Right atrium auricular region (tissue), 2 donors: ENCODE data around the gene PSRC1. TPM values are rescaled to one million over a fixed set of nuclear protein-coding genes. Genes with fewer than 3 reads are reported as not detected.

Experiments used
- DNase-seq: peaks from one replicate; pipeline ENCODE4 v3.0.0-alpha.2; 2019; ENCODE audit warnings: low spot score
- H3K27ac ChIP-seq, 2 donors: fragments of 200-600 bp; sonication (generic); 1 replicate in 1 of 2; 2 replicates in 1 of 2; pipeline ENCODE4 v1.5.1; 2016 to 2019
- H3K27me3 ChIP-seq, 2 donors: fragments of 200-600 bp; sonication (generic); one replicate each; pipeline versions ENCODE4 v1.5.1 to v1.6.0; 2017 to 2019
- H3K36me3 ChIP-seq: fragments of 200-600 bp; sonication (generic); one replicate; pipeline ENCODE4 v1.5.1; 2016
- H3K4me1 ChIP-seq, 2 donors: fragments of 200-600 bp; sonication (generic); one replicate each; pipeline versions ENCODE4 v1.5.1 to v1.6.0; 2017 to 2019
- H3K4me3 ChIP-seq, 2 donors: fragments of 200-600 bp; sonication (generic); 1 replicate in 1 of 2; 2 replicates in 1 of 2; pipeline ENCODE4 v1.5.1; 2017 to 2019; ENCODE audit warnings: mild to moderate bottlenecking in 1 of 2, moderate library complexity in 1 of 2
- H3K9me3 ChIP-seq, 2 donors: fragments of 200-600 bp; sonication (generic); one replicate each; pipeline ENCODE4 v1.5.1; 2019
- CTCF ChIP-seq, 2 donors: fragments of 200-600 bp; sonication (generic); IDR thresholded peaks; one replicate each; pipeline ENCODE4 v1.5.1; 2019; ENCODE audit warnings: antibody characterized with exemption in 2 of 2
- total RNA-seq, 2 donors: library from RNA; depleted of rRNA; stranded (reverse); fragments of >200 nt; gene quantifications; one replicate each; pipeline ENCODE4 v1.1.0, GENCODE V29; 2016

Gene PSRC1
- total RNA-seq, 2 donors from 2014 or later: 2.2 to 2.4 TPM

GRCh38 chr1:109316506-109316905 is 33.6 kb upstream of the PSRC1 start:
- Histone ChIP-seq H3K4me1 (peaks cover 0 to 8% of the 10 kb centered on the region in 2 donors), H3K9me3 (no peaks in the 10 kb centered on the region), H3K27me3 (no peaks in the 10 kb centered on the region), H3K4me3 (no peak overlapping the region), H3K36me3 (peaks cover 94% of the 10 kb centered on the region), H3K27ac (no peak overlapping the region)
- DNase-seq: no peak
- no peak for TF ChIP-seq CTCF (IDR thresholded peaks at IDR 0.05)

- TF ChIP-seq CTCF (IDR thresholded peaks at IDR 0.05): no peak
- Histone ChIP-seq H3K27me3 (no peaks in the 10 kb centered on the region), H3K9me3 (no peaks in the 10 kb centered on the region), H3K4me3 (no peak overlapping the region), H3K4me1 (peaks cover 0 to 8% of the 10 kb centered on the region in 2 donors), H3K27ac (no peak overlapping the region), H3K36me3 (peaks cover 87% of the 10 kb centered on the region)
- DNase-seq: no peak
Observed at GRCh38 chr1:109315288-109315687, 32.3 kb upstream of the PSRC1 start.

- Histone ChIP-seq H3K4me1 (peaks cover 0 to 8% of the 10 kb centered on the region in 2 donors), H3K36me3 (peaks cover 84% of the 10 kb centered on the region), H3K4me3 (no peak overlapping the region), H3K27ac (no peak overlapping the region), H3K27me3 (no peaks in the 10 kb centered on the region), H3K9me3 (no peaks in the 10 kb centered on the region)
- TF ChIP-seq CTCF (IDR thresholded peaks at IDR 0.05): no peak
- no peak for DNase-seq
Observed at GRCh38 chr1:109314795-109315194, 31.9 kb upstream of the PSRC1 start.

- peaks cover 73% of the 10 kb centered on the region for H3K36me3 ChIP-seq
- DNase-seq: no peak
- no peaks in the 10 kb centered on the region for H3K27me3 ChIP-seq
- TF ChIP-seq CTCF (IDR thresholded peaks at IDR 0.05): no peak
- H3K4me3 ChIP-seq: no peak overlapping the region
- H3K4me1 ChIP-seq: peaks cover 0 to 14% of the 10 kb centered on the region in 2 donors
- H3K9me3 ChIP-seq: no peaks in the 10 kb centered on the region
- H3K27ac ChIP-seq: peak overlapping the region; percentile 56 to 66
Observed at GRCh38 chr1:109312978-109313775, 30.2 kb upstream of the PSRC1 start.

GRCh38 chr1:109312246-109312645 is 29.3 kb upstream of the PSRC1 start:
- TF ChIP-seq CTCF (IDR thresholded peaks at IDR 0.05): no peak
- Histone ChIP-seq H3K36me3 (peaks cover 64% of the 10 kb centered on the region), H3K4me1 (peaks cover 0 to 23% of the 10 kb centered on the region in 2 donors)

More at GRCh38 chr1:109312246-109312645, 29.3 kb upstream of the PSRC1 start:
- no peak for DNase-seq
- no peaks in the 10 kb centered on the region for H3K27me3 ChIP-seq
- H3K27ac ChIP-seq: peak overlapping the region in 1 of 2 donors; percentile 66
- no peak overlapping the region for H3K4me3 ChIP-seq
- H3K9me3 ChIP-seq: no peaks in the 10 kb centered on the region
